GM12878 (cell line): ENCODE results near the gene HRH2. TPM values are rescaled to one million over a fixed set of nuclear protein-coding genes. Genes with fewer than 3 reads are reported as not detected.

Experiments used
- ATAC-seq: fragments of 200-7000 bp; cut with Tn5 transposase; 3 replicates; pipeline ENCODE4 v1.9.1; 2020; ENCODE audit warnings: mild to moderate bottlenecking, moderate library complexity
- BruUV-seq: library from RNA; stranded (reverse); fragments of 400-500 nt; replicated peaks from 2 replicates; lab custom pipeline; 2021; lab: Mats Ljungman, UMichigan
- CTCF ChIA-PET: fragments of 300-600 bp; sonication (Branson Sonifier 250); formaldehyde crosslinking; extraction: SDS; loops from one replicate; lab custom pipeline; 2021; ENCODE audit warnings: inconsistent platforms; lab: Yijun Ruan, JAX
- POLR2A ChIA-PET: fragments of 350-600 bp; formaldehyde crosslinking; extraction: SDS; loops from one replicate; lab custom pipeline; 2021; ENCODE audit warnings: inconsistent platforms; lab: Charles Lee
- RAD21 ChIA-PET: fragments of 300-600 bp; sonication (Branson Sonifier 250); formaldehyde crosslinking; loops from one replicate; lab custom pipeline; 2023; ENCODE audit warnings: antibody characterized with exemption; ENCODE audit not compliant: unreplicated experiment; lab: Charles Lee
- SMC1A ChIA-PET: fragments of 300-600 bp; sonication (Branson Sonifier 250); formaldehyde crosslinking; loops from one replicate; lab custom pipeline; 2023; ENCODE audit not compliant: unreplicated experiment, uncharacterized antibody; lab: Charles Lee
- DNase-seq: peaks from one replicate; pipeline ENCODE4 v3.0.0-alpha.2; 2011; ENCODE audit warnings: low read depth, low spot score
- FAIRE-seq: peaks from 3 replicates; lab custom pipeline; 2011; peaks lifted over from hg19 to GRCh38; lab: Jason Lieb, UNC
- H2AFZ ChIP-seq: 2 replicates; pipeline ENCODE4 v1.6.0; 2011; ENCODE audit warnings: low read depth, low read length, control low read depth; ENCODE audit not compliant: control insufficient read depth
- H3K27ac ChIP-seq: 2 replicates; pipeline ENCODE4 v1.5.1; 2011; ENCODE audit warnings: control low read depth; ENCODE audit not compliant: control insufficient read depth, insufficient read depth
- H3K27me3 ChIP-seq, 2 experiments: replicated peaks in 1 of 2; 2 replicates each; pipeline versions ENCODE4 v1.6.0 to v1.6.1; 2011; ENCODE audit warnings: low read length in 1 of 2; ENCODE audit not compliant: control insufficient read depth in 2 of 2, insufficient read depth in 2 of 2
- H3K36me3 ChIP-seq, 2 experiments: 2 replicates each; pipeline ENCODE4 v1.5.1; 2011; ENCODE audit warnings: low read length in 1 of 2; ENCODE audit not compliant: control insufficient read depth in 2 of 2, insufficient read depth in 2 of 2
- H3K4me1 ChIP-seq: 2 replicates; pipeline ENCODE4 v1.6.1; 2011; ENCODE audit warnings: mild to moderate bottlenecking, low read length, moderate library complexity, mixed read lengths; ENCODE audit not compliant: control insufficient read depth, insufficient read depth
- H3K4me2 ChIP-seq: 2 replicates; pipeline ENCODE4 v1.6.0; 2011; ENCODE audit warnings: control low read depth; ENCODE audit not compliant: control insufficient read depth, insufficient read depth
- H3K4me3 ChIP-seq: fragments of 200-600 bp; sonication (generic); 2 replicates; pipeline ENCODE4 v1.5.1; 2016
- H3K79me2 ChIP-seq: 2 replicates; pipeline ENCODE4 v1.6.0; 2011; ENCODE audit warnings: low read length; ENCODE audit not compliant: control insufficient read depth, insufficient read depth
- H3K9ac ChIP-seq: 2 replicates; pipeline ENCODE4 v1.8.0; 2011; ENCODE audit warnings: low read length, control low read depth, mixed read lengths; ENCODE audit not compliant: control insufficient read depth, insufficient read depth
- H3K9me3 ChIP-seq: replicated peaks from 3 replicates; pipeline ENCODE4 v1.5.1; 2011; ENCODE audit warnings: mild to moderate bottlenecking, low read length; ENCODE audit not compliant: control insufficient read depth, insufficient read depth
- H4K20me1 ChIP-seq: 2 replicates; pipeline ENCODE4 v1.6.0; 2011; ENCODE audit not compliant: control insufficient read depth, insufficient read depth
- BMI1 ChIP-seq: fragments of 450-650 bp; IDR thresholded peaks from 2 replicates; pipeline ENCODE4 v1.6.1; 2016; ENCODE audit warnings: mild to moderate bottlenecking, moderate library complexity, borderline replicate concordance
- GABPA ChIP-seq: IDR thresholded peaks from 2 replicates; pipeline ENCODE4 v1.6.1; 2014; ENCODE audit warnings: antibody characterized with exemption, low read depth, mild to moderate bottlenecking, inconsistent platforms
- HDAC2 ChIP-seq: fragments of 200-600 bp; sonication (generic); IDR thresholded peaks from 2 replicates; pipeline ENCODE4 v1.6.1; 2017
- IKZF2 ChIP-seq, 2 experiments: fragments of 450-650 bp; IDR thresholded peaks; 2 replicates each; pipeline ENCODE4 v1.6.1; 2017; ENCODE audit warnings: mild to moderate bottlenecking in 2 of 2, moderate library complexity in 2 of 2
- JUNB ChIP-seq: IDR thresholded peaks from 2 replicates; pipeline ENCODE4 v1.6.1; 2016; ENCODE audit warnings: antibody characterized with exemption, mild to moderate bottlenecking
- NFXL1 ChIP-seq: fragments of 450-650 bp; IDR thresholded peaks from 2 replicates; pipeline ENCODE4 v1.6.1; 2017; ENCODE audit warnings: antibody characterized with exemption, mild to moderate bottlenecking, borderline replicate concordance
- NFYA ChIP-seq: IDR thresholded peaks from 2 replicates; pipeline ENCODE4 v1.6.1; 2011; ENCODE audit warnings: low read depth, mild to moderate bottlenecking, low read length, improper control_type of control experiment, borderline replicate concordance
- NKRF ChIP-seq: fragments of 450-650 bp; conservative IDR thresholded peaks from 2 replicates; pipeline ENCODE4 v1.6.1; 2017; ENCODE audit warnings: mild to moderate bottlenecking, moderate library complexity
- WGBS: methylation state at CpG from one replicate; pipeline ENCODE4 v1.1.6; 2016; ENCODE audit warnings: low lambda C conversion rate; ENCODE audit not compliant: insufficient replicate concordance, insufficient coverage; ENCODE audit errors: missing lambda C conversion rate; 5-methylcytosine and 5-hydroxymethylcytosine counted together
- in situ Hi-C: fragments of 300-500 bp; cut with MboI; formaldehyde crosslinking; loops from 9 replicates; pipeline ENCODE4 v1.14.3; 2018; ENCODE audit warnings: mixed read lengths
- intact Hi-C: fragments of 100-400 bp; cut with micrococcal nuclease; formaldehyde crosslinking; loops from one replicate; pipeline ENCODE4 v1.14.2; 2022; ENCODE audit not compliant: unreplicated experiment
- polyA plus RNA-seq, 11 experiments: library from polyadenylated mRNA; depleted of rRNA in 4 of 11; unstranded in 6 of 11; stranded (reverse) in 5 of 11; fragments of >200 nt; fragmentation: Nextera tagmentation in 4 of 11; fragmentation: Illumina TruSeq in 1 of 11; extraction: Ambion mirVana in 4 of 11; extraction: Trizol in 1 of 11; gene quantifications; 1 replicate in 1 of 11; 2 replicates in 10 of 11; pipeline versions ENCODE4 v1.2.1 to v1.2.3, GENCODE V29; 2011 to 2016; ENCODE audit warnings: inconsistent platforms in 2 of 11, missing spikeins in 2 of 11, low read depth in 1 of 11
- total RNA-seq, 4 experiments: library from RNA; depleted of rRNA in 3 of 4; stranded (reverse); fragments of >200 nt in 3 of 4; fragmentation: Illumina TruSeq in 1 of 4; extraction: Trizol in 1 of 4; gene quantifications; 2 replicates each; pipeline versions ENCODE4 v1.2.1 to v1.2.3, GENCODE V29; 2013 to 2021

Gene HRH2
- total and polyA plus RNA-seq, 10 of the 15 experiments (the other 5 are each of a cell fraction or from before 2014, with no cell fraction given) = 0.01 to 0.05 (median 0.03) TPM; not detected in 7

- TF ChIP-seq NKRF (no peak), NFYA (no peak), NFXL1 (no peak), BMI1 (no peak), IKZF2 (IDR thresholded peaks at IDR 0.05) (no peak), GABPA (no peak)
Observed at GRCh38 chr5:175670372-175670771, 12.5 kb downstream of the HRH2 start (continued).

- H3K9ac ChIP-seq = no peak overlapping the region
- CTCF ChIA-PET = no interaction called here
Observed at GRCh38 chr5:175671013-175671412, 13.1 kb downstream of the HRH2 start.

More at GRCh38 chr5:175671013-175671412, 13.1 kb downstream of the HRH2 start:
- H3K36me3 ChIP-seq = no peaks in the 10 kb centered on the region
- no peak for FAIRE-seq
- H4K20me1 ChIP-seq = no peaks in the 10 kb centered on the region
- H3K9me3 ChIP-seq = no peaks in the 10 kb centered on the region
- no peak overlapping the region for H3K4me2 ChIP-seq
- peaks cover 0 to 3% of the 10 kb centered on the region in 2 experiments; a peak in 2 of 4 replicates for H3K27me3 ChIP-seq
- H3K4me3 ChIP-seq = no peak overlapping the region
- ATAC-seq = no peak
- no TSS peak for BruUV-seq
- no peak for TF ChIP-seq JUNB
- TF ChIP-seq HDAC2 = no peak
- POLR2A ChIA-PET = no interaction called here
- RAD21 ChIA-PET = no interaction called here
- intact Hi-C loops (no loop called here), in situ Hi-C loops (no loop called here)
- no peak overlapping the region for H2AFZ ChIP-seq
- no peak for DNase-seq
- H3K4me1 ChIP-seq = no peaks in the 10 kb centered on the region
- no peak overlapping the region for H3K27ac ChIP-seq
- SMC1A ChIA-PET = no interaction called here
- no peaks in the 10 kb centered on the region for H3K79me2 ChIP-seq
- 19% methylated on average over 4 of the region's 4 CpGs for WGBS
